ENCODE data around the gene CAPN15. TPM values are rescaled to one million over a fixed set of nuclear protein-coding genes. Genes with fewer than 3 reads are reported as not detected.

CAPN15 gene
- total and polyA plus RNA-seq, 2 of the 4 experiments (the other 2 are of a cell fraction): 9.3 to 24.3 TPM

- no peak overlapping the region for H2BK15ac ChIP-seq (ENCODE audit: low read depth, low read length)
- dilution Hi-C loops (cut with HindIII; ENCODE audit: low sequenced_read_pairs, unreplicated experiment) (no loop called here), in situ Hi-C loops (cut with MboI; ENCODE audit: low sequenced_read_pairs) (no loop called here), intact Hi-C loops (cut with micrococcal nuclease) (no loop called here)
- no peak for ATAC-seq (ENCODE audit: low read depth)
- H2AK5ac ChIP-seq (ENCODE audit: low read depth, low read length): no peak overlapping the region
- H3K9ac ChIP-seq (ENCODE audit: low read depth, low read length): no peak overlapping the region
- POLR2A ChIA-PET (ENCODE audit: unreplicated experiment): no interaction called here
- no peak overlapping the region for H2AK9ac ChIP-seq (replicated peaks; ENCODE audit: low read depth, low read length, poor library complexity)
- no peak for DNase-seq
- no peak for TF ChIP-seq CEBPB (IDR thresholded peaks at IDR 0.05; ENCODE audit: low read depth, low read length)
- no peak for TF ChIP-seq MAZ (IDR thresholded peaks at IDR 0.05; ENCODE audit: borderline replicate concordance, low read depth, low read length)
- TF ChIP-seq CTCF (conservative IDR thresholded peaks at IDR 0.05; ENCODE audit: low read depth, low read length): no peak
- TF ChIP-seq BHLHE40 (IDR thresholded peaks at IDR 0.05; ENCODE audit: low read depth, low read length): no peak
- no peak for TF ChIP-seq RAD21 (IDR thresholded peaks at IDR 0.05; ENCODE audit: low read length)
- TF ChIP-seq NFE2L2 (IDR thresholded peaks at IDR 0.05; ENCODE audit: low read depth, low read length): no peak
- no peak for TF ChIP-seq RFX5 (IDR thresholded peaks at IDR 0.05; ENCODE audit: low read depth, low read length)
- H3K4me2 ChIP-seq (ENCODE audit: low read depth, low read length): no peak overlapping the region
- H3K27ac ChIP-seq (ENCODE audit: insufficient read depth, low read length): no peak overlapping the region
- no peak overlapping the region for H3K18ac ChIP-seq (ENCODE audit: low read depth, low read length)
- CTCF ChIA-PET: no interaction called here
- H3K9me1 ChIP-seq (ENCODE audit: insufficient read depth, low read length): peaks cover 6% of the 10 kb centered on the region; the same call in 1 of the 2 replicates
- H2AFZ ChIP-seq (replicated peaks; ENCODE audit: low read length, poor library complexity): peak overlapping the region; percentile 21
- no TSS peak for BruUV-seq (replicated peaks)
- H3K23ac ChIP-seq (ENCODE audit: low read depth, low read length): no peak overlapping the region
- no peak overlapping the region for H4K8ac ChIP-seq (ENCODE audit: low read depth in 2 of 2, low read length in 2 of 2)
- H3K4me3 ChIP-seq (ENCODE audit: insufficient read depth, low read depth, low read length): no peak overlapping the region
- no peak overlapping the region for H2BK20ac ChIP-seq (ENCODE audit: low read depth, low read length)
- no peak overlapping the region for H3K14ac ChIP-seq (replicated peaks; ENCODE audit: low read depth, low read length)
- no peak overlapping the region for H3K56ac ChIP-seq (ENCODE audit: extremely low read depth, insufficient read depth, low read length)
- no peaks in the 10 kb centered on the region for H3K27me3 ChIP-seq (ENCODE audit: control insufficient read depth, insufficient read depth, low read length)
- H3K36me3 ChIP-seq (ENCODE audit: control insufficient read depth, insufficient read depth, low read length): peaks cover 42% of the 10 kb centered on the region
- H3K4me1 ChIP-seq (ENCODE audit: control insufficient read depth, insufficient read depth, low read length): peaks cover 2% of the 10 kb centered on the region
- H3K79me1 ChIP-seq (ENCODE audit: low read depth in 1 of 2, low read length in 2 of 2): peaks cover 0 to 29% of the 10 kb centered on the region in 2 experiments; a peak in 2 of 4 replicates
- no peak overlapping the region for H4K91ac ChIP-seq (ENCODE audit: insufficient read depth, low read depth, low read length)
- no peak overlapping the region for H3K4ac ChIP-seq (ENCODE audit: low read depth, low read length)
- no peak overlapping the region for H4K5ac ChIP-seq (ENCODE audit: low read depth, low read length)
- no peak overlapping the region for H2BK5ac ChIP-seq (ENCODE audit: low read depth, low read length, poor library complexity, severe bottlenecking)
- no peaks in the 10 kb centered on the region for H3K9me3 ChIP-seq (ENCODE audit: control insufficient read depth, insufficient read depth, low read length)
- WGBS, 2 experiments (ENCODE audit: extremely low coverage in 2 of 2, insufficient read length in 1 of 2): 92% methylated on average over 27 of the region's 35 CpGs; no CpG with 5 or more reads in 1 of the 2 experiments
- no peak overlapping the region for H2BK120ac ChIP-seq (ENCODE audit: low read depth, low read length)
- H4K20me1 ChIP-seq (ENCODE audit: insufficient read depth, low read length): peaks cover 19% of the 10 kb centered on the region
Measured at GRCh38 chr16:519841-520687, 7.4 kb upstream of the CAPN15 start.

Measured in IMR-90 (cell line).